HCT116 (cell line): Measurements from ENCODE around the gene CPEB1. TPM values are rescaled to one million over a fixed set of nuclear protein-coding genes. Genes with fewer than 3 reads are reported as not detected.

Experiments
- ATAC-seq: fragments of 200-7000 bp; cut with Tn5 transposase; 2 replicates; pipeline ENCODE4 v1.9.1; 2020; ENCODE audit warnings: mild to moderate bottlenecking, moderate library complexity
- BruUV-seq: library from RNA; stranded (reverse); fragments of 400-500 nt; replicated peaks from 2 replicates; lab custom pipeline; 2021; lab: Mats Ljungman, UMichigan
- CTCF ChIA-PET: fragments of 300-600 bp; sonication (Branson Sonifier 250); formaldehyde crosslinking; loops from one replicate; lab custom pipeline; 2021; ENCODE audit warnings: antibody characterized with exemption; lab: Charles Lee
- POLR2A ChIA-PET: fragments of 300-600, 350-600 bp; sonication (Branson Sonifier 250); formaldehyde crosslinking; loops from one replicate; lab custom pipeline; 2021; ENCODE audit warnings: antibody characterized with exemption; lab: Charles Lee
- RAD21 ChIA-PET, 2 experiments: fragments of 300-600 bp; sonication (Branson Sonifier 250); formaldehyde crosslinking; loops; one replicate each; lab custom pipeline; 2023; ENCODE audit warnings: low total read pairs in 2 of 2; ENCODE audit not compliant: uncharacterized antibody in 2 of 2, unreplicated experiment in 2 of 2, low non-redundant PET in 1 of 2; lab: Charles Lee
- DNase-seq: peaks from one replicate; pipeline ENCODE4 v3.0.0-alpha.2; 2010; ENCODE audit warnings: low read depth, low spot score
- H2AFZ ChIP-seq: fragments of 200-600 bp; shearing (Covaris generic), sonication (generic); 2 replicates; pipeline ENCODE4 v1.6.1; 2017; ENCODE audit warnings: low read depth, mixed run types, mixed read lengths, antibody characterized with exemption, low read length; ENCODE audit not compliant: poor library complexity, severe bottlenecking
- H3K27ac ChIP-seq: 2 replicates; pipeline ENCODE4 v1.5.1; 2012; ENCODE audit warnings: low read depth, low read length
- H3K27me3 ChIP-seq: fragments of 200-600 bp; sonication (generic); 2 replicates; pipeline ENCODE4 v1.6.1; 2016; ENCODE audit warnings: mixed run types, low read length, mixed read lengths; ENCODE audit not compliant: insufficient read depth
- H3K36me3 ChIP-seq, 2 experiments: fragments of 200-500 bp in 1 of 2; fragments of 200-600 bp in 1 of 2; sonication (Bioruptor generic) in 1 of 2; sonication (generic) in 1 of 2; 2 replicates each; pipeline versions ENCODE4 v1.5.1 to v1.6.1; 2014 to 2016; ENCODE audit warnings: low read length in 2 of 2, inconsistent platforms in 1 of 2, mixed read lengths in 1 of 2, mixed run types in 1 of 2; ENCODE audit not compliant: insufficient read depth in 2 of 2, control insufficient read depth in 1 of 2
- H3K4me1 ChIP-seq, 2 experiments: fragments of 200-600 bp in 1 of 2; sonication (generic) in 1 of 2; 2 replicates each; pipeline versions ENCODE4 v1.5.1 to v1.6.1; 2012 to 2017; ENCODE audit warnings: low read length in 2 of 2, inconsistent platforms in 1 of 2, mild to moderate bottlenecking in 1 of 2, mixed read lengths in 1 of 2, mixed run types in 1 of 2, moderate library complexity in 1 of 2; ENCODE audit not compliant: insufficient read depth in 2 of 2, control insufficient read depth in 1 of 2
- H3K4me2 ChIP-seq: fragments of 200-600 bp; sonication (generic); 2 replicates; pipeline ENCODE4 v1.6.1; 2017; ENCODE audit warnings: mixed run types, low read length, mixed read lengths
- H3K4me3 ChIP-seq, 2 experiments: fragments of 200-600 bp in 1 of 2; sonication (generic) in 1 of 2; replicated peaks in 1 of 2; 2 replicates each; pipeline ENCODE4 v1.5.1; 2011 to 2016; ENCODE audit warnings: low read length in 2 of 2, control low read depth in 1 of 2, low read depth in 1 of 2, mild to moderate bottlenecking in 1 of 2, mixed read lengths in 1 of 2, mixed run types in 1 of 2
- H3K79me2 ChIP-seq: fragments of 200-600 bp; sonication (generic); 2 replicates; pipeline ENCODE4 v1.6.1; 2017; ENCODE audit warnings: mild to moderate bottlenecking, mixed run types, low read length, moderate library complexity, mixed read lengths; ENCODE audit not compliant: insufficient read depth
- H3K9ac ChIP-seq: fragments of 200-600 bp; sonication (generic); 2 replicates; pipeline ENCODE4 v1.6.1; 2016; ENCODE audit warnings: low read length, mixed read lengths
- H3K9me2 ChIP-seq: fragments of 200-600 bp; sonication (generic), shearing (Covaris generic); 2 replicates; pipeline ENCODE4 v1.6.1; 2017; ENCODE audit warnings: mixed run types, mild to moderate bottlenecking, moderate library complexity; ENCODE audit not compliant: insufficient read depth
- H3K9me3 ChIP-seq, 2 experiments: fragments of 200-500 bp in 1 of 2; fragments of 200-600 bp in 1 of 2; sonication (Bioruptor generic) in 1 of 2; sonication (generic) in 1 of 2; 2 replicates each; pipeline ENCODE4 v1.6.1; 2014 to 2017; ENCODE audit warnings: low read length in 2 of 2, mixed read lengths in 2 of 2, inconsistent platforms in 1 of 2, low read depth in 1 of 2, mild to moderate bottlenecking in 1 of 2, mixed run types in 1 of 2, moderate library complexity in 1 of 2; ENCODE audit not compliant: control insufficient read depth in 1 of 2, insufficient read depth in 1 of 2
- H4K20me1 ChIP-seq: fragments of 200-600 bp; sonication (generic), shearing (Covaris generic); 2 replicates; pipeline ENCODE4 v1.6.1; 2017; ENCODE audit warnings: mixed run types, mild to moderate bottlenecking, moderate library complexity; ENCODE audit not compliant: insufficient read depth
- CBX3 ChIP-seq: IDR thresholded peaks from 2 replicates; pipeline ENCODE4 v1.6.1; 2012; ENCODE audit warnings: low read depth
- CEBPB ChIP-seq: IDR thresholded peaks from 2 replicates; pipeline ENCODE4 v1.6.1; 2012; ENCODE audit warnings: low read depth
- EGR1 ChIP-seq: IDR thresholded peaks from 2 replicates; pipeline ENCODE4 v1.6.1; 2012; ENCODE audit warnings: low read depth
- EZH2 ChIP-seq: fragments of 200-600 bp; sonication (generic); IDR thresholded peaks from 2 replicates; pipeline ENCODE4 v1.6.1; 2017; ENCODE audit warnings: antibody characterized with exemption, mixed run types
- JUND ChIP-seq: IDR thresholded peaks from 2 replicates; pipeline ENCODE4 v1.6.1; 2012
- POLR2A ChIP-seq: IDR thresholded peaks from 2 replicates; pipeline ENCODE4 v1.7.0; 2011; ENCODE audit warnings: borderline replicate concordance; ENCODE audit not compliant: insufficient read depth, insufficient read length; ENCODE audit errors: extremely low read depth
- POLR2AphosphoS5 ChIP-seq: IDR thresholded peaks from 2 replicates; pipeline ENCODE4 v1.6.1; 2011; ENCODE audit warnings: mild to moderate bottlenecking, low read depth, low read length, moderate library complexity
- RAD21 ChIP-seq: IDR thresholded peaks from 2 replicates; pipeline ENCODE4 v1.6.1; 2012; ENCODE audit warnings: low read depth, mild to moderate bottlenecking
- SIN3A ChIP-seq: IDR thresholded peaks from 2 replicates; pipeline ENCODE4 v1.6.1; 2012; ENCODE audit warnings: low read depth
- SP1 ChIP-seq: IDR thresholded peaks from 2 replicates; pipeline ENCODE4 v1.6.1; 2012; ENCODE audit warnings: low read depth
- SRF ChIP-seq: IDR thresholded peaks from 2 replicates; pipeline ENCODE4 v1.6.1; 2012; ENCODE audit warnings: low read depth
- YY1 ChIP-seq: IDR thresholded peaks from 2 replicates; pipeline ENCODE4 v1.6.1; 2011; ENCODE audit warnings: low read length, low read depth, moderate library complexity, mild to moderate bottlenecking; ENCODE audit not compliant: insufficient replicate concordance; ENCODE audit errors: extremely low read depth
- ZNF274 ChIP-seq: fragments of 200-500 bp; sonication (Bioruptor generic); IDR thresholded peaks from 2 replicates; pipeline ENCODE4 v1.6.1; 2014; ENCODE audit warnings: mild to moderate bottlenecking, low read depth, low read length, inconsistent platforms
- intact Hi-C: fragments of 100-400 bp; cut with micrococcal nuclease; formaldehyde crosslinking; loops from 2 replicates; pipeline ENCODE4 v1.10.0; 2022
- total RNA-seq: library from RNA; stranded (reverse); gene quantifications from one replicate; pipeline ENCODE4 v1.2.1, GENCODE V29; 2021; ENCODE audit not compliant: unreplicated experiment
- TF ChIP-seq, protein P1 (sequence below): IDR thresholded peaks from 2 replicates; pipeline ENCODE4 v1.6.1; 2011; ENCODE audit warnings: mild to moderate bottlenecking, low read length, moderate library complexity; ENCODE audit not compliant: insufficient replicate concordance; ENCODE audit errors: extremely low read depth
- TF ChIP-seq, protein P2 (sequence below): IDR thresholded peaks from 2 replicates; pipeline ENCODE4 v1.6.1; 2012
- TF ChIP-seq, protein P3 (sequence below): IDR thresholded peaks from 2 replicates; pipeline ENCODE4 v1.6.1; 2012

Gene CPEB1
- total RNA-seq, 1 experiment from 2014 or later, result not detected

DNA sequence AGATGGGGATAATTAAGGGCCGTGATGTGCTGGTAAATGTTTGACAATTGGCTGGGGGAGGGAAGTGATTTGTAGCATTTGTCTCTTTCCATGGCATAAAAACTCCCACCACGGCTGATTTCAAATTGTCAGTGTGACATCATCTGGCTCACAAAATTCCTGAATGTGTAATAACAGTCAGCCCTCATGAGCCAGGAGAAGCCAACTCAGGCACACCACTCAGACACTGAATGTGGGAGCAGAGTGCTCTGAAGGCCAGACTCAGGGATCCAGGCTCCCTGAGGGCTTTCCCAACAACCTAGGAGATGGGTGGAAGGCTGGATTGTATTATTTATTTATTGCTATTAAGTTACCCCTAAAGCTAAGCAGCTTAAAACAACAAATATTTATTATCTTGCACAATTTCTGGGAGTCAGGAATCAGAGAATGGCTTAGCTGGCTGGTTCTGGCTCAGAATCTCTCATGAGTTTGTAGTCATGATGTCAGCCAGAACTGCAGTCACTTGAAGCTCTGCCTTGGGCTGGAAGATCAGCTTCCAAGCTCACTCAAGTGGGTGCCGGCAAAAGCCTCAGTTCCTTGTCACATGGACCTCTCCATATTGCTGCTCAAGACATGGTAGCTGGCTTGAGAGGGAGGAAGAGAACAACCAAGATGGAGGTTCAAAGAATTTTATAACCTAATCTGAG lies 6.5 kb upstream of the CPEB1 start:
- Histone ChIP-seq H3K9me3 (no peaks in the 10 kb centered on the region), H2AFZ (no peak overlapping the region), H3K27ac (no peak overlapping the region), H3K4me3 (no peak overlapping the region), H3K79me2 (no peaks in the 10 kb centered on the region), H3K9me2 (no peaks in the 10 kb centered on the region; the same call in 1 of the 2 replicates), H3K9ac (no peak overlapping the region), H3K36me3 (no peaks in the 10 kb centered on the region), H3K27me3 (peaks cover 16% of the 10 kb centered on the region; the same call in 1 of the 2 replicates), H3K4me1 (no peaks in the 10 kb centered on the region), H4K20me1 (no peaks in the 10 kb centered on the region), H3K4me2 (no peak overlapping the region)
- TF ChIP-seq JUND, result no peak
- TF ChIP-seq YY1, result no peak
- no peak for TF ChIP-seq CBX3
- no peak for TF ChIP-seq EGR1
- TF ChIP-seq, protein P1, sequence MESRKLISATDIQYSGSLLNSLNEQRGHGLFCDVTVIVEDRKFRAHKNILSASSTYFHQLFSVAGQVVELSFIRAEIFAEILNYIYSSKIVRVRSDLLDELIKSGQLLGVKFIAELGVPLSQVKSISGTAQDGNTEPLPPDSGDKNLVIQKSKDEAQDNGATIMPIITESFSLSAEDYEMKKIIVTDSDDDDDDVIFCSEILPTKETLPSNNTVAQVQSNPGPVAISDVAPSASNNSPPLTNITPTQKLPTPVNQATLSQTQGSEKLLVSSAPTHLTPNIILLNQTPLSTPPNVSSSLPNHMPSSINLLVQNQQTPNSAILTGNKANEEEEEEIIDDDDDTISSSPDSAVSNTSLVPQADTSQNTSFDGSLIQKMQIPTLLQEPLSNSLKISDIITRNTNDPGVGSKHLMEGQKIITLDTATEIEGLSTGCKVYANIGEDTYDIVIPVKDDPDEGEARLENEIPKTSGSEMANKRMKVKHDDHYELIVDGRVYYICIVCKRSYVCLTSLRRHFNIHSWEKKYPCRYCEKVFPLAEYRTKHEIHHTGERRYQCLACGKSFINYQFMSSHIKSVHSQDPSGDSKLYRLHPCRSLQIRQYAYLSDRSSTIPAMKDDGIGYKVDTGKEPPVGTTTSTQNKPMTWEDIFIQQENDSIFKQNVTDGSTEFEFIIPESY, result no peak
- DNase-seq, result no peak
- no TSS peak for BruUV-seq
- ATAC-seq, result no peak
- ChIA-PET CTCF (no interaction called here), POLR2A (no interaction called here), RAD21 (no interaction called here)
- intact Hi-C loops, result no loop called here

DNA sequence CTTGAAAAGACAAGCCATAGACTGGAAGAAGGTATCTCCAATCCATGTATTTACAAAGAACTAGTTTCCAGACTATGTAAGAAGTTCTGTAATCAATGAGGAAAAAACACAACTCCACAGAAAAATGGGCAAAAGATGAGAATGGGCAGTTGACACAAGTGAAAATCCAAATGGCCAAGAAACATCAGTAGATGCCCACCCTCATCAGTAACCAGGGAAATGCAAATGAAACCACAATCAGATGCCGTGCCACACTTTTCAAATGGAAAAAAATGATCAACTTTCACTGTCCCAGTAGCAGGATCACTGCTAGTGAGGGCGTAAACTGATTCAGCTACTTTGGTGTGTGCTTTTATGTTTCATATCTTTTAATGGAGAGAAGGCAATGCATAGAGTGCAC lies 4.5 kb upstream of the CPEB1 start:
- ATAC-seq (no peak), DNase-seq (no peak)
- Histone ChIP-seq H3K79me2 (no peaks in the 10 kb centered on the region), H3K4me2 (no peak overlapping the region), H4K20me1 (no peaks in the 10 kb centered on the region), H3K4me3 (no peak overlapping the region), H3K9me2 (no peaks in the 10 kb centered on the region; the same call in 1 of the 2 replicates), H3K27ac (no peak overlapping the region), H3K36me3 (no peaks in the 10 kb centered on the region), H3K9ac (no peak overlapping the region), H3K27me3 (peaks cover 8% of the 10 kb centered on the region; the same call in 1 of the 2 replicates), H3K4me1 (no peaks in the 10 kb centered on the region), H2AFZ (no peak overlapping the region), H3K9me3 (no peaks in the 10 kb centered on the region)
- intact Hi-C loops, result no loop called here
- CTCF ChIA-PET, result no interaction called here
- no TSS peak for BruUV-seq
- RAD21 ChIA-PET, result no interaction called here
- POLR2A ChIA-PET, result no interaction called here
- TF ChIP-seq POLR2A (no peak), SRF (no peak), SIN3A (no peak), YY1 (no peak), SP1 (no peak), CBX3 (no peak), RAD21 (no peak), JUND (no peak), POLR2AphosphoS5 (no peak), CEBPB (no peak), ZNF274 (no peak), EZH2 (no peak)
- TF ChIP-seq, protein P2, sequence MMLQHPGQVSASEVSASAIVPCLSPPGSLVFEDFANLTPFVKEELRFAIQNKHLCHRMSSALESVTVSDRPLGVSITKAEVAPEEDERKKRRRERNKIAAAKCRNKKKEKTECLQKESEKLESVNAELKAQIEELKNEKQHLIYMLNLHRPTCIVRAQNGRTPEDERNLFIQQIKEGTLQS, result no peak
- TF ChIP-seq, protein P1, result no peak
- TF ChIP-seq, protein P3, sequence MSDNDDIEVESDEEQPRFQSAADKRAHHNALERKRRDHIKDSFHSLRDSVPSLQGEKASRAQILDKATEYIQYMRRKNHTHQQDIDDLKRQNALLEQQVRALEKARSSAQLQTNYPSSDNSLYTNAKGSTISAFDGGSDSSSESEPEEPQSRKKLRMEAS, result no peak
